ENCODE results near the gene ABCG2.
"Not testable (repeated sequence)": the region's sequence is repeated elsewhere in the genome, so short reads cannot be mapped to it uniquely, and the experiment has no call there.

The ABCG2 gene

GRCh38 chr4:88119943-88120342, 38.5 kb downstream of the ABCG2 start:
- intact Hi-C loops (cut with DNase I), result no loop called here
- DNase-seq, result no peak

GRCh38 chr4:88115587-88115986, 42.9 kb downstream of the ABCG2 start:
- intact Hi-C loops (cut with DNase I), result no loop called here

GRCh38 chr4:88112856-88113255, 45.6 kb downstream of the ABCG2 start:
- no peak for DNase-seq
- intact Hi-C loops (cut with DNase I), result no loop called here

More at GRCh38 chr4:88115587-88115986, 42.9 kb downstream of the ABCG2 start:
- no peak for DNase-seq

GRCh38 chr4:88110826-88111225, 47.6 kb downstream of the ABCG2 start:
- DNase-seq, result no peak
- intact Hi-C loops (cut with DNase I), result no loop called here

GRCh38 chr4:88109123-88109881, 49.1 kb downstream of the ABCG2 start:
- intact Hi-C loops (cut with DNase I), result no loop called here
- no peak for DNase-seq

GRCh38 chr4:88108747-88109122, 49.7 kb downstream of the ABCG2 start:
- no peak for DNase-seq
- intact Hi-C loops (cut with DNase I), result no loop called here

- intact Hi-C loops (cut with DNase I); DNase-seq: not testable (repeated sequence)
Observed at GRCh38 chr4:88108108-88108465, 50.4 kb downstream of the ABCG2 start.

GRCh38 chr4:88107406-88108107, 50.9 kb downstream of the ABCG2 start:
- DNase-seq, result no peak
- intact Hi-C loops (cut with DNase I), result no loop called here

- intact Hi-C loops (cut with DNase I), result no loop called here
- no peak for DNase-seq
Observed at GRCh38 chr4:88106205-88106604, 52.2 kb downstream of the ABCG2 start.

GRCh38 chr4:88104902-88105610, 53.4 kb downstream of the ABCG2 start:
- no peak for DNase-seq
- intact Hi-C loops (cut with DNase I), result no loop called here

- intact Hi-C loops (cut with DNase I), result no loop called here
- DNase-seq, result no peak
Observed at GRCh38 chr4:88102026-88102425, 56.4 kb downstream of the ABCG2 start.

GRCh38 chr4:88101165-88101564, 57.3 kb downstream of the ABCG2 start:
- DNase-seq, result no peak
- intact Hi-C loops (cut with DNase I), result no loop called here

- intact Hi-C loops (cut with DNase I), result no loop called here
- no peak for DNase-seq
Observed at GRCh38 chr4:88098993-88099752, 59.3 kb downstream of the ABCG2 start.

- intact Hi-C loops (cut with DNase I), result no loop called here
- DNase-seq, result no peak
Observed at GRCh38 chr4:88097781-88098180, 60.7 kb downstream of the ABCG2 start.

- intact Hi-C loops (cut with DNase I), result no loop called here
- no peak for DNase-seq
Observed at GRCh38 chr4:88097301-88097700, 61.1 kb downstream of the ABCG2 start.

GRCh38 chr4:88093874-88094273, 64.6 kb downstream of the ABCG2 start:
- intact Hi-C loops (cut with DNase I), result no loop called here
- no peak for DNase-seq

GRCh38 chr4:88091378-88091777, 67.1 kb downstream of the ABCG2 start:
- no peak for DNase-seq
- intact Hi-C loops (cut with DNase I), result no loop called here

- intact Hi-C loops (cut with DNase I), result no loop called here
- no peak for DNase-seq
Observed at GRCh38 chr4:88090898-88091297, 67.5 kb downstream of the ABCG2 start.

- intact Hi-C loops (cut with DNase I), result no loop called here
- no peak for DNase-seq
Observed at GRCh38 chr4:88087004-88087403, 71.4 kb downstream of the ABCG2 start.

- intact Hi-C loops (cut with DNase I), result no loop called here
- no peak for DNase-seq
Observed at GRCh38 chr4:88080626-88081025, 77.8 kb downstream of the ABCG2 start.

GRCh38 chr4:88078579-88078978, 79.9 kb downstream of the ABCG2 start:
- intact Hi-C loops (cut with DNase I), result no loop called here
- DNase-seq, result no peak
